KMS-11 (cell line): ENCODE data around the gene GALNS.

Source experiments
- H2AFZ ChIP-seq: fragments of 200-600 bp; sonication (generic); 2 replicates; pipeline ENCODE4 v1.6.1; 2016; ENCODE audit warnings: antibody characterized with exemption, mixed run types, low read depth
- H3K27ac ChIP-seq: fragments of 200-600 bp; sonication (generic); 2 replicates; pipeline ENCODE4 v1.6.1; 2016; ENCODE audit warnings: mild to moderate bottlenecking, mixed run types
- H3K27me3 ChIP-seq: fragments of 200-600 bp; sonication (generic); 2 replicates; pipeline ENCODE4 v1.6.1; 2017; ENCODE audit warnings: mild to moderate bottlenecking, low read depth, mixed run types, moderate library complexity; ENCODE audit not compliant: insufficient read depth
- H3K36me3 ChIP-seq: fragments of 200-600 bp; sonication (generic); 2 replicates; pipeline ENCODE4 v1.6.1; 2017; ENCODE audit warnings: mild to moderate bottlenecking, mixed run types; ENCODE audit not compliant: insufficient read depth
- H3K4me1 ChIP-seq: fragments of 200-600 bp; sonication (generic); 2 replicates; pipeline ENCODE4 v1.6.1; 2016; ENCODE audit warnings: mild to moderate bottlenecking, low read depth, mixed run types; ENCODE audit not compliant: poor library complexity, severe bottlenecking
- H3K4me2 ChIP-seq: fragments of 200-600 bp; sonication (generic); 2 replicates; pipeline ENCODE4 v1.7.0; 2016; ENCODE audit warnings: mild to moderate bottlenecking, mixed run types
- H3K4me3 ChIP-seq: fragments of 200-600 bp; sonication (generic); IDR thresholded peaks from 2 replicates; pipeline ENCODE4 v1.6.1; 2017; ENCODE audit warnings: low read depth, low read length, mixed read lengths; ENCODE audit not compliant: insufficient read depth
- H3K79me2 ChIP-seq: fragments of 200-600 bp; sonication (generic); 2 replicates; pipeline ENCODE4 v1.6.1; 2016; ENCODE audit warnings: low read depth, mixed run types; ENCODE audit not compliant: insufficient read depth
- H3K9ac ChIP-seq: fragments of 200-600 bp; sonication (generic); 2 replicates; pipeline ENCODE4 v1.6.1; 2016; ENCODE audit warnings: mild to moderate bottlenecking, mixed run types
- H4K20me1 ChIP-seq: fragments of 200-600 bp; sonication (generic); 2 replicates; pipeline ENCODE4 v1.6.1; 2016; ENCODE audit warnings: mild to moderate bottlenecking, mixed run types; ENCODE audit not compliant: insufficient read depth
- TF ChIP-seq, protein P1 (sequence below): fragments of 200-600 bp; sonication (generic); conservative IDR thresholded peaks from 2 replicates; pipeline ENCODE4 v1.6.1; 2017; ENCODE audit warnings: low read depth, mild to moderate bottlenecking, antibody characterized with exemption, low read length, moderate library complexity, mixed read lengths

The GALNS gene

DNA sequence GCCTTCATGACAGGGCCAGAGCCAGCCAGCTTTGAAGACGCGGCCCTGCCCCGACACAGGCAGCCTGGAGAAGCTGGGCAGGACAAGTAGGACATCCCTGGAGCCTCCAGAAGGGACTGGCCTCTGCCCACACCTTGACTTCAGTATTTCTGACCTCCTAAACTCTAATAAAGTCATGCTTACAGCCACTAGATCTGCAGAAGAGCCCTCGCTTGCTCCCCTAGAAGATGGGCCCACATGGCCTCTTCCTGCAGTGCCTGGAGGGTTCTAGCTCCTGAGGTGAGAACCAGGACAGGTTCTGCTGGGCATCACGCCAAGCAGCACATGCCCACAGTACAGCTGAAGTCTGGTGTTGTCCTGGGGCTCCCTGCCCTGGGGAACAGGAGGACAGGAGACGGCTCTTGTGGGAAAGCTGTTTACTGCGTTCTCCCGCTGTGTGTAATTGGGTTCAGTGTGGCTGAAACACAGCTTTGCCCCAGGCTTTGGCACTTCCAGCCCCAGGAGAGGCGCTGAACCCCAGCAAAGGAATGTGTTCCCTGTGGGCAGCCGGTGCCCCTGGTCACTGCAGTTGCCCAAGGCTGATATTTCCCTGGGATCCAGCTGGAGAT, 47.6 kb downstream of the GALNS start:
- no peak overlapping the region for H3K4me3 ChIP-seq
- H4K20me1 ChIP-seq = no peaks in the 10 kb centered on the region; the same call in 1 of the 2 replicates
- peaks cover 37% of the 10 kb centered on the region for H3K4me1 ChIP-seq

DNA sequence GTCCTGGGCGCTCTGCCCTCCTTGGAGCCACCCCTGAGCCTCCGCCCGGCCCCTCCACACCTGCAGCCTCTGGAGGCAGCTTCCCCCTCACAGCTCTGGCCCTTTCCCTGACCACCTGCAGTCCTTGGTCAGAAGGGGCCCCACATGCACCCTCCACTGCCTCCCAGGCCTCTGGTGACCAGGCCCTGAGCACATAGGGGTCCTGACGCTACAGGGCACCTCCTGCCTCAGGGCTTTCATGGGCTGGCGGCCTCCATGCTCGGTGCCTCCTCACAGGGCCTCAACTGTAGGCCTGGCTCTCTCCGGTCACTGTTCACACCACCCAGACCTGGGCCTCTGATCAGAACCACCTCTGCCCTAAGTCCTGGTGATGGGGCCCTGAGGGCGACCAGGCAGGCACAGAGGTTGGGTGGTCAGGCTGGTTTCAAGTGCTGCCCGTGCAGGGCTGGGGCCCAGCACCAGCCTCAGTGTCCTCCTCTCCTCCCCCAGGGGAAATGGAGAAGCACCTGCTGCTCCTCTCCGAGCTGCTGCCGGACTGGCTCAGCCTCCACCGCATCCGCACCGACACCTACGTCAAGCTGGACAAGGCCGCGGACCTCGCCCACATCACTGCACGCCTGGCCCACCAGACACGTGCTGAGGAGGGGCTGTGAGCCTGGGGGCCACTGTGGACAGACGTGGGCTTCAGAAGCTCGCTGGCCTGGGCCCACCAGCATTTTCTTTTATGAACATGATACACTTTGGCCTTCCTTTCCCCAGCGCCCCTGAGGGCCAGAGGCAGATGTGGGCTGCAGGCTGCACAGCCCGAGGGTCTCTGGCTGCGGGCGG, 48.9 kb downstream of the GALNS start:
- TF ChIP-seq, protein P1, sequence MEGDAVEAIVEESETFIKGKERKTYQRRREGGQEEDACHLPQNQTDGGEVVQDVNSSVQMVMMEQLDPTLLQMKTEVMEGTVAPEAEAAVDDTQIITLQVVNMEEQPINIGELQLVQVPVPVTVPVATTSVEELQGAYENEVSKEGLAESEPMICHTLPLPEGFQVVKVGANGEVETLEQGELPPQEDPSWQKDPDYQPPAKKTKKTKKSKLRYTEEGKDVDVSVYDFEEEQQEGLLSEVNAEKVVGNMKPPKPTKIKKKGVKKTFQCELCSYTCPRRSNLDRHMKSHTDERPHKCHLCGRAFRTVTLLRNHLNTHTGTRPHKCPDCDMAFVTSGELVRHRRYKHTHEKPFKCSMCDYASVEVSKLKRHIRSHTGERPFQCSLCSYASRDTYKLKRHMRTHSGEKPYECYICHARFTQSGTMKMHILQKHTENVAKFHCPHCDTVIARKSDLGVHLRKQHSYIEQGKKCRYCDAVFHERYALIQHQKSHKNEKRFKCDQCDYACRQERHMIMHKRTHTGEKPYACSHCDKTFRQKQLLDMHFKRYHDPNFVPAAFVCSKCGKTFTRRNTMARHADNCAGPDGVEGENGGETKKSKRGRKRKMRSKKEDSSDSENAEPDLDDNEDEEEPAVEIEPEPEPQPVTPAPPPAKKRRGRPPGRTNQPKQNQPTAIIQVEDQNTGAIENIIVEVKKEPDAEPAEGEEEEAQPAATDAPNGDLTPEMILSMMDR = no peak
- H2AFZ ChIP-seq = no peak overlapping the region
- peaks cover 6% of the 10 kb centered on the region; the same call in 1 of the 2 replicates for H3K36me3 ChIP-seq
- H3K27me3 ChIP-seq = no peaks in the 10 kb centered on the region
- H3K4me1 ChIP-seq = peaks cover 35% of the 10 kb centered on the region
- no peak overlapping the region; the same call in 1 of the 2 replicates for H3K27ac ChIP-seq
- no peaks in the 10 kb centered on the region; the same call in 1 of the 2 replicates for H4K20me1 ChIP-seq
- H3K79me2 ChIP-seq = peaks cover 57% of the 10 kb centered on the region
- no peak overlapping the region for H3K9ac ChIP-seq
- no peak overlapping the region for H3K4me3 ChIP-seq
- no peak overlapping the region for H3K4me2 ChIP-seq

More for the DNA sequence above, 47.6 kb downstream of the GALNS start:
- TF ChIP-seq, protein P1 = no peak
- H3K9ac ChIP-seq = peak overlapping the region; percentile 96; the same call in 1 of the 2 replicates
- peak overlapping the region; percentile 82; the same call in 1 of the 2 replicates for H3K27ac ChIP-seq
- peak overlapping the region; percentile 94 for H3K4me2 ChIP-seq
- no peaks in the 10 kb centered on the region for H3K27me3 ChIP-seq
- H2AFZ ChIP-seq = no peak overlapping the region
- H3K36me3 ChIP-seq = peaks cover 6% of the 10 kb centered on the region; the same call in 1 of the 2 replicates
- peaks cover 54% of the 10 kb centered on the region for H3K79me2 ChIP-seq

DNA sequence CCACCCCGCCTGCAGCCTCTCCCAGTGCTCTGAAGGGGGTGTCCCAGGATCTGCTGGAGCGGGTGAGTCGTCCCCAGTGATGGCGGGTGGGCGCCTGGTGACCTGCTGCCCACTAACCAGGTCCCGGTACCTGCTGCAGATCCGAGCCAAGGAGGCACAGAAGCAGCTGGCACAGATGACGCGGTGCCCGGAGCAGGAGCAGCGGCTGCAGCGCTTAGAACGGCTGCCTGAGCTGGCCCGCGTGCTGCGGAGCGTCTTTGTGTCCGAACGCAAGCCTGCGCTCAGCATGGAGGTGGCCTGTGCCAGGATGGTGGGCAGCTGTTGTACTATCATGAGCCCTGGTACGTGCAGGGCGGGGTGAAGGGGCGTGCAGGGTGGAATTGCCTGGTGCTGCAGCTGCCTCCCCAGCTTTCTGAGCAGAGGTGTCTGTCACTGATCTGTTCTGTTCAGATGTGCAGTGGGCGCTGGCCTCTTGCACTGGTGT, 49.6 kb downstream of the GALNS start:
- TF ChIP-seq, protein P1 = no peak
- Histone ChIP-seq H3K4me1 (peaks cover 35% of the 10 kb centered on the region), H2AFZ (no peak overlapping the region), H4K20me1 (no peaks in the 10 kb centered on the region; the same call in 1 of the 2 replicates), H3K27ac (no peak overlapping the region), H3K27me3 (no peaks in the 10 kb centered on the region), H3K36me3 (peaks cover 6% of the 10 kb centered on the region; the same call in 1 of the 2 replicates), H3K79me2 (peaks cover 57% of the 10 kb centered on the region), H3K4me2 (no peak overlapping the region), H3K9ac (no peak overlapping the region), H3K4me3 (no peak overlapping the region)

DNA sequence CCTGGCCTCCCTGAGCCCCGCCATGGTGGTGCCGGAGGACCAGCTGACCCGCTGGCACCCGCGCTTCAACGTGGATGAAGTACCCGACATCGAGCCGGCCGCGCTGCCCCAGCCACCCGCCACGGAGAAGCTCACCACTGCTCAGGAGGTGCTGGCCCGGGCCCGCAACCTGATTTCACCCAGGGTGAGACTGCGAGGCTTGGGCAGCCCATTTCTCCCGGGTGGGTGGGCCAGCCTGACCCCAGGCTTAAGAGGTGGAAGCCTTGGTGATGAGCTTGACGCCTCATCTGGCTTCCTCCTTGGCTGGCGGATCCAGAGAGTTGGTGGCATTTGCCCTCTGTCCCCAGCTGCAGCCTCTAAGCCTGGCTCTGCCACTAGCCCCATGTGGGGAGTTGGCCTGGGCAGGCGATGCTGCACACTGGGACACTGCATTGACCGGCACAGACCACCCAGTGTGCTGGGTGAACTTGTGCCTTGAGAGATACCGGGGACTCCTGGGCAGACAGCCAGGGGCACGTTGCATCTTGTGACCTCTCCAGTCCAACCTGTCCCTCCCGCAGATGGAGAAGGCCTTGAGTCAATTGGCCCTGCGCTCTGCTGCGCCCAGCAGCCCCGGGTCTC, 50.1 kb downstream of the GALNS start:
- TF ChIP-seq, protein P1 = no peak
- Histone ChIP-seq H3K4me3 (no peak overlapping the region), H3K4me2 (no peak overlapping the region; the same call in 1 of the 2 replicates), H4K20me1 (no peaks in the 10 kb centered on the region; the same call in 1 of the 2 replicates), H3K36me3 (peaks cover 6% of the 10 kb centered on the region; the same call in 1 of the 2 replicates), H3K9ac (no peak overlapping the region), H2AFZ (no peak overlapping the region), H3K79me2 (peaks cover 57% of the 10 kb centered on the region), H3K27ac (no peak overlapping the region), H3K4me1 (peaks cover 35% of the 10 kb centered on the region), H3K27me3 (no peaks in the 10 kb centered on the region)
